GM12878 (cell line): ENCODE results near the gene SLX4IP. TPM values are rescaled to one million over a fixed set of nuclear protein-coding genes. Genes with fewer than 3 reads are reported as not detected.

ENCODE experiments used
- ATAC-seq: fragments of 200-7000 bp; cut with Tn5 transposase; 3 replicates; pipeline ENCODE4 v1.9.1; 2020; ENCODE audit warnings: mild to moderate bottlenecking, moderate library complexity
- BruUV-seq: library from RNA; stranded (reverse); fragments of 400-500 nt; replicated peaks from 2 replicates; lab custom pipeline; 2021; lab: Mats Ljungman, UMichigan
- CTCF ChIA-PET: fragments of 300-600 bp; sonication (Branson Sonifier 250); formaldehyde crosslinking; extraction: SDS; loops from one replicate; lab custom pipeline; 2021; ENCODE audit warnings: inconsistent platforms; lab: Yijun Ruan, JAX
- POLR2A ChIA-PET: fragments of 350-600 bp; formaldehyde crosslinking; extraction: SDS; loops from one replicate; lab custom pipeline; 2021; ENCODE audit warnings: inconsistent platforms; lab: Charles Lee
- RAD21 ChIA-PET: fragments of 300-600 bp; sonication (Branson Sonifier 250); formaldehyde crosslinking; loops from one replicate; lab custom pipeline; 2023; ENCODE audit warnings: antibody characterized with exemption; ENCODE audit not compliant: unreplicated experiment; lab: Charles Lee
- SMC1A ChIA-PET: fragments of 300-600 bp; sonication (Branson Sonifier 250); formaldehyde crosslinking; loops from one replicate; lab custom pipeline; 2023; ENCODE audit not compliant: unreplicated experiment, uncharacterized antibody; lab: Charles Lee
- DNase-seq: peaks from one replicate; pipeline ENCODE4 v3.0.0-alpha.2; 2011; ENCODE audit warnings: low read depth, low spot score
- FAIRE-seq: peaks from 3 replicates; lab custom pipeline; 2011; peaks lifted over from hg19 to GRCh38; lab: Jason Lieb, UNC
- H2AFZ ChIP-seq: 2 replicates; pipeline ENCODE4 v1.6.0; 2011; ENCODE audit warnings: low read depth, low read length, control low read depth; ENCODE audit not compliant: control insufficient read depth
- H3K27ac ChIP-seq: 2 replicates; pipeline ENCODE4 v1.5.1; 2011; ENCODE audit warnings: control low read depth; ENCODE audit not compliant: control insufficient read depth, insufficient read depth
- H3K27me3 ChIP-seq, 2 experiments: replicated peaks in 1 of 2; 2 replicates each; pipeline versions ENCODE4 v1.6.0 to v1.6.1; 2011; ENCODE audit warnings: low read length in 1 of 2; ENCODE audit not compliant: control insufficient read depth in 2 of 2, insufficient read depth in 2 of 2
- H3K36me3 ChIP-seq, 2 experiments: 2 replicates each; pipeline ENCODE4 v1.5.1; 2011; ENCODE audit warnings: low read length in 1 of 2; ENCODE audit not compliant: control insufficient read depth in 2 of 2, insufficient read depth in 2 of 2
- H3K4me1 ChIP-seq: 2 replicates; pipeline ENCODE4 v1.6.1; 2011; ENCODE audit warnings: mild to moderate bottlenecking, low read length, moderate library complexity, mixed read lengths; ENCODE audit not compliant: control insufficient read depth, insufficient read depth
- H3K4me2 ChIP-seq: 2 replicates; pipeline ENCODE4 v1.6.0; 2011; ENCODE audit warnings: control low read depth; ENCODE audit not compliant: control insufficient read depth, insufficient read depth
- H3K4me3 ChIP-seq: fragments of 200-600 bp; sonication (generic); 2 replicates; pipeline ENCODE4 v1.5.1; 2016
- H3K79me2 ChIP-seq: 2 replicates; pipeline ENCODE4 v1.6.0; 2011; ENCODE audit warnings: low read length; ENCODE audit not compliant: control insufficient read depth, insufficient read depth
- H3K9ac ChIP-seq: 2 replicates; pipeline ENCODE4 v1.8.0; 2011; ENCODE audit warnings: low read length, control low read depth, mixed read lengths; ENCODE audit not compliant: control insufficient read depth, insufficient read depth
- H3K9me3 ChIP-seq: replicated peaks from 3 replicates; pipeline ENCODE4 v1.5.1; 2011; ENCODE audit warnings: mild to moderate bottlenecking, low read length; ENCODE audit not compliant: control insufficient read depth, insufficient read depth
- H4K20me1 ChIP-seq: 2 replicates; pipeline ENCODE4 v1.6.0; 2011; ENCODE audit not compliant: control insufficient read depth, insufficient read depth
- CBX3 ChIP-seq: fragments of 200-600 bp; sonication (generic); IDR thresholded peaks from 2 replicates; pipeline ENCODE4 v1.6.1; 2016; ENCODE audit warnings: low read depth, borderline replicate concordance
- CBX5 ChIP-seq: sonication (generic); IDR thresholded peaks from 2 replicates; pipeline ENCODE4 v1.6.1; 2016; ENCODE audit warnings: low read depth, moderate library complexity, mild to moderate bottlenecking, inconsistent platforms
- EED ChIP-seq: sonication (generic); IDR thresholded peaks from 2 replicates; pipeline ENCODE4 v1.6.1; 2016; ENCODE audit warnings: antibody characterized with exemption, low read depth
- EGR1 ChIP-seq, 2 experiments: IDR thresholded peaks; 1 replicate in 1 of 2; 2 replicates in 1 of 2; pipeline ENCODE4 v1.6.1; 2011 to 2012; ENCODE audit warnings: low read depth in 2 of 2, low read length in 2 of 2, borderline replicate concordance in 1 of 2, mild to moderate bottlenecking in 1 of 2, moderate library complexity in 1 of 2
- FOXM1 ChIP-seq: IDR thresholded peaks from 2 replicates; pipeline ENCODE4 v1.6.1; 2012; ENCODE audit warnings: low read depth, mild to moderate bottlenecking, inconsistent platforms, low read length, moderate library complexity
- HCFC1 ChIP-seq: fragments of 150-350 bp; IDR thresholded peaks from 2 replicates; pipeline ENCODE4 v1.6.1; 2014; ENCODE audit warnings: low read length
- HDAC2 ChIP-seq: fragments of 200-600 bp; sonication (generic); IDR thresholded peaks from 2 replicates; pipeline ENCODE4 v1.6.1; 2017
- MTA2 ChIP-seq: fragments of 450-650 bp; IDR thresholded peaks from 2 replicates; pipeline ENCODE4 v1.6.1; 2016; ENCODE audit warnings: low read depth, mild to moderate bottlenecking, moderate library complexity
- MYC ChIP-seq: IDR thresholded peaks from 2 replicates; pipeline ENCODE4 v1.6.1; 2011; ENCODE audit warnings: mild to moderate bottlenecking, low read length, moderate library complexity, inconsistent platforms; ENCODE audit not compliant: insufficient read depth, insufficient replicate concordance, insufficient read length, severe bottlenecking
- PML ChIP-seq: IDR thresholded peaks from 2 replicates; pipeline ENCODE4 v1.6.1; 2012; ENCODE audit warnings: low read length, inconsistent platforms
- POLR2AphosphoS5 ChIP-seq: IDR thresholded peaks from 2 replicates; pipeline ENCODE4 v1.6.1; 2011; ENCODE audit warnings: mild to moderate bottlenecking, low read length, inconsistent platforms
- WRNIP1 ChIP-seq: IDR thresholded peaks from 2 replicates; pipeline ENCODE4 v1.6.1; 2011; ENCODE audit warnings: low read depth, low read length, improper control_type of control experiment, borderline replicate concordance
- ZNF24 ChIP-seq: fragments of 450-650 bp; IDR thresholded peaks from 2 replicates; pipeline ENCODE4 v1.6.1; 2017; ENCODE audit warnings: antibody characterized with exemption, mild to moderate bottlenecking
- WGBS: methylation state at CpG from one replicate; pipeline ENCODE4 v1.1.6; 2016; ENCODE audit warnings: low lambda C conversion rate; ENCODE audit not compliant: insufficient replicate concordance, insufficient coverage; ENCODE audit errors: missing lambda C conversion rate; 5-methylcytosine and 5-hydroxymethylcytosine counted together
- in situ Hi-C: fragments of 300-500 bp; cut with MboI; formaldehyde crosslinking; loops from 9 replicates; pipeline ENCODE4 v1.14.3; 2018; ENCODE audit warnings: mixed read lengths
- intact Hi-C: fragments of 100-400 bp; cut with micrococcal nuclease; formaldehyde crosslinking; loops from one replicate; pipeline ENCODE4 v1.14.2; 2022; ENCODE audit not compliant: unreplicated experiment
- polyA plus RNA-seq, 11 experiments: library from polyadenylated mRNA; depleted of rRNA in 4 of 11; unstranded in 6 of 11; stranded (reverse) in 5 of 11; fragments of >200 nt; fragmentation: Nextera tagmentation in 4 of 11; fragmentation: Illumina TruSeq in 1 of 11; extraction: Ambion mirVana in 4 of 11; extraction: Trizol in 1 of 11; gene quantifications; 1 replicate in 1 of 11; 2 replicates in 10 of 11; pipeline versions ENCODE4 v1.2.1 to v1.2.3, GENCODE V29; 2011 to 2016; ENCODE audit warnings: inconsistent platforms in 2 of 11, missing spikeins in 2 of 11, low read depth in 1 of 11
- total RNA-seq, 4 experiments: library from RNA; depleted of rRNA in 3 of 4; stranded (reverse); fragments of >200 nt in 3 of 4; fragmentation: Illumina TruSeq in 1 of 4; extraction: Trizol in 1 of 4; gene quantifications; 2 replicates each; pipeline versions ENCODE4 v1.2.1 to v1.2.3, GENCODE V29; 2013 to 2021
- TF ChIP-seq, protein P1 (sequence below): IDR thresholded peaks from 2 replicates; pipeline ENCODE4 v1.6.1; 2012; ENCODE audit warnings: low read depth, low read length, improper control_type of control experiment
- TF ChIP-seq, protein P2 (sequence below): fragments of 450-650 bp; IDR thresholded peaks from 2 replicates; pipeline ENCODE4 v1.6.1; 2016; ENCODE audit warnings: mild to moderate bottlenecking
- TF ChIP-seq, protein P3 (sequence below): fragments of 450-650 bp; IDR thresholded peaks from 2 replicates; pipeline ENCODE4 v1.6.1; 2016; ENCODE audit warnings: mild to moderate bottlenecking, moderate library complexity, borderline replicate concordance
- TF ChIP-seq, protein P4 (sequence below): IDR thresholded peaks from 2 replicates; pipeline ENCODE4 v1.6.1; 2011; ENCODE audit warnings: low read depth, low read length, improper control_type of control experiment, borderline replicate concordance

Gene SLX4IP
- total and polyA plus RNA-seq, 10 of the 15 experiments (the other 5 are each of a cell fraction or from before 2014, with no cell fraction given): 2.2 to 11.0 (median 6.3) TPM

DNA sequence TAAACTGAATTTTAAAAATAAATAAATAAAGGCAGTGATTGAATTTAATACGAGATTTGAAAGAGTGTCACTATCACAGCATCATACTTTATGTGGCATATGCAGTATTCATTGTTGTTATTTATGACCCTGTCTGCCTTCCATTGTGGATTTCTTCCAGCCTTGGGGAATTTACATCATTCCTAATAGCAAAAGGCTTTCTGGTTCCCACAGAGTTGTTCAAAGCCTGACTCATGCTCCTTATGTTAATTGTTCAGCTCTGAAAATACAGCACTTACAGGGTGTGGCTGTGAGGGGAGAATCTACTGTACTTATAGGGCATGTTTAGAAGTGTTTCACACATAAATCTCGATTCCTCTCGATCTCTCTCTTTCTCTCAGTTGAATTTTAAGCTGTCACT lies 184.3 kb downstream of the SLX4IP start:
- Histone ChIP-seq H3K27ac (no peak overlapping the region), H3K4me2 (no peak overlapping the region), H3K9me3 (no peaks in the 10 kb centered on the region), H3K9ac (no peak overlapping the region), H3K79me2 (no peaks in the 10 kb centered on the region), H3K4me3 (no peak overlapping the region), H3K4me1 (no peaks in the 10 kb centered on the region; the same call in 1 of the 2 replicates), H4K20me1 (no peaks in the 10 kb centered on the region), H3K27me3 (no peaks in the 10 kb centered on the region), H3K36me3 (peaks cover 1 to 2% of the 10 kb centered on the region in 2 experiments; a peak in 2 of 4 replicates)
- ChIA-PET POLR2A (no interaction called here), RAD21 (no interaction called here), CTCF (no interaction called here)
- intact Hi-C loops (no loop called here), in situ Hi-C loops (no loop called here)
- no TSS peak for BruUV-seq
- ATAC-seq (no peak), DNase-seq (no peak), FAIRE-seq (no peak)
- 85% methylated on average over 3 of the region's 3 CpGs for WGBS
- TF ChIP-seq, protein P1, sequence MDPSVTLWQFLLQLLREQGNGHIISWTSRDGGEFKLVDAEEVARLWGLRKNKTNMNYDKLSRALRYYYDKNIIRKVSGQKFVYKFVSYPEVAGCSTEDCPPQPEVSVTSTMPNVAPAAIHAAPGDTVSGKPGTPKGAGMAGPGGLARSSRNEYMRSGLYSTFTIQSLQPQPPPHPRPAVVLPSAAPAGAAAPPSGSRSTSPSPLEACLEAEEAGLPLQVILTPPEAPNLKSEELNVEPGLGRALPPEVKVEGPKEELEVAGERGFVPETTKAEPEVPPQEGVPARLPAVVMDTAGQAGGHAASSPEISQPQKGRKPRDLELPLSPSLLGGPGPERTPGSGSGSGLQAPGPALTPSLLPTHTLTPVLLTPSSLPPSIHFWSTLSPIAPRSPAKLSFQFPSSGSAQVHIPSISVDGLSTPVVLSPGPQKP: no peak
- TF ChIP-seq HCFC1 (no peak), HDAC2 (no peak), EED (no peak), MTA2 (no peak), FOXM1 (no peak), CBX3 (no peak), POLR2AphosphoS5 (no peak), WRNIP1 (no peak), PML (no peak), EGR1 (IDR thresholded peaks at IDR 0.05; ENCODE audit: borderline replicate concordance in 1 of 2, low read depth in 2 of 2, low read length in 2 of 2) (no peak), CBX5 (no peak), MYC (no peak), ZNF24 (no peak)
- TF ChIP-seq, protein P2, sequence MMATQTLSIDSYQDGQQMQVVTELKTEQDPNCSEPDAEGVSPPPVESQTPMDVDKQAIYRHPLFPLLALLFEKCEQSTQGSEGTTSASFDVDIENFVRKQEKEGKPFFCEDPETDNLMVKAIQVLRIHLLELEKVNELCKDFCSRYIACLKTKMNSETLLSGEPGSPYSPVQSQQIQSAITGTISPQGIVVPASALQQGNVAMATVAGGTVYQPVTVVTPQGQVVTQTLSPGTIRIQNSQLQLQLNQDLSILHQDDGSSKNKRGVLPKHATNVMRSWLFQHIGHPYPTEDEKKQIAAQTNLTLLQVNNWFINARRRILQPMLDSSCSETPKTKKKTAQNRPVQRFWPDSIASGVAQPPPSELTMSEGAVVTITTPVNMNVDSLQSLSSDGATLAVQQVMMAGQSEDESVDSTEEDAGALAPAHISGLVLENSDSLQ: no peak
- TF ChIP-seq, protein P3, sequence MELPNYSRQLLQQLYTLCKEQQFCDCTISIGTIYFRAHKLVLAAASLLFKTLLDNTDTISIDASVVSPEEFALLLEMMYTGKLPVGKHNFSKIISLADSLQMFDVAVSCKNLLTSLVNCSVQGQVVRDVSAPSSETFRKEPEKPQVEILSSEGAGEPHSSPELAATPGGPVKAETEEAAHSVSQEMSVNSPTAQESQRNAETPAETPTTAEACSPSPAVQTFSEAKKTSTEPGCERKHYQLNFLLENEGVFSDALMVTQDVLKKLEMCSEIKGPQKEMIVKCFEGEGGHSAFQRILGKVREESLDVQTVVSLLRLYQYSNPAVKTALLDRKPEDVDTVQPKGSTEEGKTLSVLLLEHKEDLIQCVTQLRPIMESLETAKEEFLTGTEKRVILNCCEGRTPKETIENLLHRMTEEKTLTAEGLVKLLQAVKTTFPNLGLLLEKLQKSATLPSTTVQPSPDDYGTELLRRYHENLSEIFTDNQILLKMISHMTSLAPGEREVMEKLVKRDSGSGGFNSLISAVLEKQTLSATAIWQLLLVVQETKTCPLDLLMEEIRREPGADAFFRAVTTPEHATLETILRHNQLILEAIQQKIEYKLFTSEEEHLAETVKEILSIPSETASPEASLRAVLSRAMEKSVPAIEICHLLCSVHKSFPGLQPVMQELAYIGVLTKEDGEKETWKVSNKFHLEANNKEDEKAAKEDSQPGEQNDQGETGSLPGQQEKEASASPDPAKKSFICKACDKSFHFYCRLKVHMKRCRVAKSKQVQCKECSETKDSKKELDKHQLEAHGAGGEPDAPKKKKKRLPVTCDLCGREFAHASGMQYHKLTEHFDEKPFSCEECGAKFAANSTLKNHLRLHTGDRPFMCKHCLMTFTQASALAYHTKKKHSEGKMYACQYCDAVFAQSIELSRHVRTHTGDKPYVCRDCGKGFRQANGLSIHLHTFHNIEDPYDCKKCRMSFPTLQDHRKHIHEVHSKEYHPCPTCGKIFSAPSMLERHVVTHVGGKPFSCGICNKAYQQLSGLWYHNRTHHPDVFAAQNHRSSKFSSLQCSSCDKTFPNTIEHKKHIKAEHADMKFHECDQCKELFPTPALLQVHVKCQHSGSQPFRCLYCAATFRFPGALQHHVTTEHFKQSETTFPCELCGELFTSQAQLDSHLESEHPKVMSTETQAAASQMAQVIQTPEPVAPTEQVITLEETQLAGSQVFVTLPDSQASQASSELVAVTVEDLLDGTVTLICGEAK: no peak
- TF ChIP-seq, protein P4, sequence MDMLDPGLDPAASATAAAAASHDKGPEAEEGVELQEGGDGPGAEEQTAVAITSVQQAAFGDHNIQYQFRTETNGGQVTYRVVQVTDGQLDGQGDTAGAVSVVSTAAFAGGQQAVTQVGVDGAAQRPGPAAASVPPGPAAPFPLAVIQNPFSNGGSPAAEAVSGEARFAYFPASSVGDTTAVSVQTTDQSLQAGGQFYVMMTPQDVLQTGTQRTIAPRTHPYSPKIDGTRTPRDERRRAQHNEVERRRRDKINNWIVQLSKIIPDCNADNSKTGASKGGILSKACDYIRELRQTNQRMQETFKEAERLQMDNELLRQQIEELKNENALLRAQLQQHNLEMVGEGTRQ: no peak
- TF ChIP-seq, all 136 proteins: peak for 0
- SMC1A ChIA-PET: no interaction called here
- H2AFZ ChIP-seq: no peak overlapping the region
